Pericardium fibroblast (primary cell): ENCODE results near the gene SLCO1A2. TPM values are rescaled to one million over a fixed set of nuclear protein-coding genes. Genes with fewer than 3 reads are reported as not detected.

Experiments used
- total RNA-seq: library from RNA; depleted of rRNA; stranded (reverse); fragments of >200 nt; gene quantifications from 2 replicates; pipeline ENCODE4 v1.2.3, GENCODE V29; 2015

SLCO1A2 gene
- total RNA-seq = not detected in 2 replicates

DNA sequence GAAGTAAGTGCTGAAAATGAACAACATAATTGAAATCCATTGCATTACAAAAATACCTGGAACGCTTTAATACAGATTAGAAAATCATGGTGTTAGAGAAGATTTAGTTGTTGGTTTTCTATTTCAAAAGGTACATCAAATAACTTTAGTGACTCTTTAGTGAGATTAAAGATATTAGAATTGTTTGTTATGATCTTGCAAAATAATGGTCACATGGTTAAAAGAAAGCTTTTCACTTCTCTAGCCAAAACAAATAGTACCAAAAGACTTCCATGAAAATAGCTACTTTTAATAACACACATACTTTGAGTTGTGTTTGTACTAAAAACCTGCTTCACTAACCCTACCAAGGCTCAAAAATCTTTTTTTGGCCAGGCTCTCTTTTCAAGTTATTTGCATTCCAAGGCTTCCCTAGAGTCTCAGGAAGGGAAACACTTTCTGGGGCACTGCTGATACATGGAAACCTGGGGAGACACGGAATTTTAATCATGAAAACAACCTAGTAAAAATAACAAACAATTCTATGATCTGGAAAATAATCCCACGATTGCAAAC is at the start of gene SLCO1A2:
Gene SLCO1A2 (minus strand): TSS at position 147 of the 555 bp plus-strand sequence. CDS start 270 bp downstream, outside the sequence.

DNA sequence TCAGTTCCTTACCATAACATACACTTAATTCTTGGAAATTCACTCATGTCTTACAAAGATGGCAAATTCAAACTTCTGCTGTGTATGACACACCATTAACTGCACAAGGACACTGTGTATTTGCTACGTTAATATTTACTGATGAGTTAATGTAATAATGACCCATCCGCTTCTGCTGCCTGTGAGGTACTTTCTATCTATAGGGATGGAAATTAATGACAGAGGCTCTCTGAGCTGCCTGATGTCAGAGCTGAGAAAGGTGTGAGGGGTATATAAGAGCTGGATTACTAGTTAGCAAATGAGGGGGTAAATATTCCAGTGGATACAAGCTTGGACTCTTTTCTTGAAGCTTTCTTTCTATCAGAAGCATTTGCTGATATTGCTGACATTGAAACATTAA is 37.9 kb upstream of the SLCO1A2 start, which contains the start of gene IAPP:
Gene IAPP (plus strand): TSS at position 301 of the 400 bp plus-strand sequence. CDS start 450 bp downstream, outside the sequence.

Other genes starting within 250 kb of the SLCO1A2 start
- not detected in 2 replicates for gene SLCO1B1, start 203.7 kb downstream of the SLCO1A2 start, total RNA-seq
- not detected in 2 replicates for gene IAPP, start 38.0 kb upstream of the SLCO1A2 start, total RNA-seq
- 5.6 and 9.3 TPM in 2 replicates for gene PYROXD1, start 102.7 kb upstream of the SLCO1A2 start, total RNA-seq
- gene RECQL, start 166.7 kb upstream of the SLCO1A2 start, total RNA-seq = 30.0 and 32.7 TPM in 2 replicates
- 28.4 and 36.4 TPM in 2 replicates for gene GOLT1B, start 166.9 kb upstream of the SLCO1A2 start, total RNA-seq
- gene SPX, start 191.4 kb upstream of the SLCO1A2 start, total RNA-seq = 0.93 and 10.4 TPM in 2 replicates